Lung (tissue), 12 donors: ENCODE data around the gene ZNF628. TPM values are rescaled to one million over a fixed set of nuclear protein-coding genes. Genes with fewer than 3 reads are reported as not detected.
A peak's percentile ranks its signal among the peaks of the same experiment; 100 is the strongest.

ENCODE experiments used
- ATAC-seq: fragments of 200-7000 bp; cut with Tn5 transposase; one replicate; pipeline ENCODE4 v1.9.1; 2020; ENCODE audit warnings: moderate number of reproducible peaks; ENCODE audit not compliant: insufficient read depth, low FRiP score
- DNase-seq, 3 donors: peaks; one replicate each; pipeline ENCODE4 v3.0.0-alpha.2; 2013 to 2017
- H3K27ac ChIP-seq, 2 donors: one replicate each; pipeline ENCODE4 v1.5.1; 2013; ENCODE audit warnings: mild to moderate bottlenecking in 2 of 2, moderate library complexity in 2 of 2, control low read depth in 1 of 2, inconsistent platforms in 1 of 2, low read depth in 1 of 2, low read length in 1 of 2
- H3K27me3 ChIP-seq, 3 donors: one replicate each; pipeline ENCODE4 v1.5.1; 2013; ENCODE audit warnings: low read length in 2 of 3; ENCODE audit not compliant: control insufficient read depth in 3 of 3, insufficient read depth in 3 of 3
- H3K36me3 ChIP-seq, 4 donors: one replicate each; pipeline ENCODE4 v1.5.1; 2013; ENCODE audit warnings: low read length in 4 of 4, mild to moderate bottlenecking in 1 of 4, moderate library complexity in 1 of 4; ENCODE audit not compliant: control insufficient read depth in 4 of 4, insufficient read depth in 4 of 4
- H3K4me1 ChIP-seq, 5 donors: one replicate each; pipeline ENCODE4 v1.5.1; 2013; ENCODE audit warnings: low read length in 5 of 5, mild to moderate bottlenecking in 2 of 5, moderate library complexity in 1 of 5; ENCODE audit not compliant: control insufficient read depth in 5 of 5, insufficient read depth in 5 of 5
- H3K4me3 ChIP-seq: one replicate; pipeline ENCODE4 v1.5.1; 2013; ENCODE audit warnings: mild to moderate bottlenecking, control low read depth, moderate library complexity
- H3K9ac ChIP-seq, 2 donors: one replicate each; pipeline ENCODE4 v1.5.1; 2013; ENCODE audit warnings: low read length in 2 of 2, control low read depth in 1 of 2; ENCODE audit not compliant: insufficient read depth in 1 of 2
- H3K9me3 ChIP-seq, 4 donors: one replicate each; pipeline ENCODE4 v1.5.1; 2013; ENCODE audit warnings: low read length in 3 of 4, mild to moderate bottlenecking in 1 of 4, moderate library complexity in 1 of 4; ENCODE audit not compliant: control insufficient read depth in 4 of 4, insufficient read depth in 3 of 4
- CTCF ChIP-seq: IDR thresholded peaks from 2 replicates; pipeline ENCODE4 v1.5.1; 2012; ENCODE audit warnings: mild to moderate bottlenecking; ENCODE audit errors: control extremely low read depth, extremely low read depth
- WGBS, 2 donors: extraction: QIAGEN DNeasy Blood & Tissue Kit; methylation state at CpG; one replicate each; pipeline ENCODE4 v1.1.7; 2013; 5-methylcytosine and 5-hydroxymethylcytosine counted together
- polyA plus RNA-seq, 2 donors: library from polyadenylated mRNA; stranded (reverse); fragments of 200-250 nt; gene quantifications; one replicate each; pipeline ENCODE4 v1.2.1, GENCODE V29; 2013
- total RNA-seq, 2 donors: library from RNA; depleted of rRNA in 1 of 2; stranded (reverse); fragments of >200 nt in 1 of 2; gene quantifications; one replicate each; pipeline ENCODE4 v1.2.1, GENCODE V29; 2014 to 2021
- donor health status: control.
- donor health status: control.
- donor health status: Bipolar disorder and iron deficiency.
- donor health status: healthy.
- donor health status: DM: yes; HTN: yes; CAD: no.

The ZNF628 gene
- total and polyA plus RNA-seq, 4 donors = 2.0 to 12.3 (median 7.8) TPM

GRCh38 chr19:55456347-55456746, 20.1 kb upstream of the ZNF628 start:
- H3K36me3 ChIP-seq = peaks cover 0 to 19% (median 0%) of the 10 kb centered on the region in 4 donors
- DNase-seq (no peak), ATAC-seq (no peak)
- no peak overlapping the region for H3K27ac ChIP-seq
- H3K27me3 ChIP-seq = peaks cover 3 to 11% (median 7%) of the 10 kb centered on the region in 3 donors
- no peak overlapping the region for H3K9ac ChIP-seq
- no peak for TF ChIP-seq CTCF
- H3K4me1 ChIP-seq = peaks cover 0 to 30% (median 8%) of the 10 kb centered on the region in 5 donors
- H3K9me3 ChIP-seq = no peaks in the 10 kb centered on the region
- no peak overlapping the region for H3K4me3 ChIP-seq
- WGBS, 2 donors = 89 to 93% methylated on average over 14 of the region's 14 CpGs

- no peak for DNase-seq
- H3K4me1 ChIP-seq = peaks cover 0 to 30% (median 2%) of the 10 kb centered on the region in 5 donors
- H3K36me3 ChIP-seq = peaks cover 0 to 19% (median 0%) of the 10 kb centered on the region in 4 donors
- no peaks in the 10 kb centered on the region for H3K27me3 ChIP-seq
- no peaks in the 10 kb centered on the region for H3K9me3 ChIP-seq
- ATAC-seq = no peak
- no peak for TF ChIP-seq CTCF
- 83 to 89% methylated on average over 16 of the region's 16 CpGs for WGBS, 2 donors
- no peak overlapping the region for H3K4me3 ChIP-seq
- H3K27ac ChIP-seq = no peak overlapping the region
- no peak overlapping the region for H3K9ac ChIP-seq
Observed at GRCh38 chr19:55457683-55458457, 18.5 kb upstream of the ZNF628 start.

- DNase-seq (no peak), ATAC-seq (no peak)
- Histone ChIP-seq H3K27ac (no peak overlapping the region), H3K27me3 (no peaks in the 10 kb centered on the region), H3K36me3 (peaks cover 0 to 18% (median 0%) of the 10 kb centered on the region in 4 donors), H3K4me3 (no peak overlapping the region), H3K4me1 (peaks cover 0 to 30% (median 2%) of the 10 kb centered on the region in 5 donors), H3K9me3 (no peaks in the 10 kb centered on the region), H3K9ac (peak overlapping the region in 1 of 2 donors; percentile 55)
- TF ChIP-seq CTCF = no peak
- 56 to 68% methylated on average over 8 of the region's 8 CpGs for WGBS, 2 donors
Observed at GRCh38 chr19:55459551-55459949, 16.9 kb upstream of the ZNF628 start.
